Fibroblast of pulmonary artery (primary cell): ENCODE data around the gene NTRK2.

ENCODE experiments used
- DNase-seq: peaks from one replicate; pipeline ENCODE4 v3.0.0-alpha.2; 2010; ENCODE audit warnings: low read depth
- H3K4me3 ChIP-seq: replicated peaks from 2 replicates; pipeline ENCODE4 v1.5.1; 2011; ENCODE audit warnings: low read depth, mild to moderate bottlenecking, control low read depth, low read length, moderate library complexity
- TF ChIP-seq, protein P1 (sequence below): IDR thresholded peaks from 2 replicates; pipeline ENCODE4 v1.5.1; 2011; ENCODE audit warnings: mild to moderate bottlenecking, control low read depth, low read length, inconsistent platforms; ENCODE audit errors: missing control alignments

Gene NTRK2

DNA sequence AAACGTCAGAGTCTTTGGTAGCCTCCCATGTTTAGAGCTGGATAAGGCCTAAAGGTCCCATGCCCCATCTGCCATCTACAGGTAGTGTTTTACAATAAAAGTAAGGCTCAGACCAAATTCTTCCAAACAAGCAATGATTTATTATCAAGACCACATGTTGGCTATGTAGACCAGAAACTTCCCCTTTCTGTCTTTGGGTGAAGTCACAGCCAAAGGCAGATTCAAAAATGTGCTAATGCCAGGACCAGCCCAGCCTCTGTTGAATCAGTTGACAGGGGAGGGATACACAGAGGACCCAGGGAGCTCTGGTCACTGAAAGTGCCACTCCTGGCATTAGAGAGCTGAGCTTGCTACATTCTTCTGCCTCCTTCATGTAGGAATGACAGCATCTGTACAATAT lies 360.8 kb downstream of the NTRK2 start:
- H3K4me3 ChIP-seq: no peak overlapping the region
- TF ChIP-seq, protein P1, sequence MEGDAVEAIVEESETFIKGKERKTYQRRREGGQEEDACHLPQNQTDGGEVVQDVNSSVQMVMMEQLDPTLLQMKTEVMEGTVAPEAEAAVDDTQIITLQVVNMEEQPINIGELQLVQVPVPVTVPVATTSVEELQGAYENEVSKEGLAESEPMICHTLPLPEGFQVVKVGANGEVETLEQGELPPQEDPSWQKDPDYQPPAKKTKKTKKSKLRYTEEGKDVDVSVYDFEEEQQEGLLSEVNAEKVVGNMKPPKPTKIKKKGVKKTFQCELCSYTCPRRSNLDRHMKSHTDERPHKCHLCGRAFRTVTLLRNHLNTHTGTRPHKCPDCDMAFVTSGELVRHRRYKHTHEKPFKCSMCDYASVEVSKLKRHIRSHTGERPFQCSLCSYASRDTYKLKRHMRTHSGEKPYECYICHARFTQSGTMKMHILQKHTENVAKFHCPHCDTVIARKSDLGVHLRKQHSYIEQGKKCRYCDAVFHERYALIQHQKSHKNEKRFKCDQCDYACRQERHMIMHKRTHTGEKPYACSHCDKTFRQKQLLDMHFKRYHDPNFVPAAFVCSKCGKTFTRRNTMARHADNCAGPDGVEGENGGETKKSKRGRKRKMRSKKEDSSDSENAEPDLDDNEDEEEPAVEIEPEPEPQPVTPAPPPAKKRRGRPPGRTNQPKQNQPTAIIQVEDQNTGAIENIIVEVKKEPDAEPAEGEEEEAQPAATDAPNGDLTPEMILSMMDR: no peak
- DNase-seq: no peak

DNA sequence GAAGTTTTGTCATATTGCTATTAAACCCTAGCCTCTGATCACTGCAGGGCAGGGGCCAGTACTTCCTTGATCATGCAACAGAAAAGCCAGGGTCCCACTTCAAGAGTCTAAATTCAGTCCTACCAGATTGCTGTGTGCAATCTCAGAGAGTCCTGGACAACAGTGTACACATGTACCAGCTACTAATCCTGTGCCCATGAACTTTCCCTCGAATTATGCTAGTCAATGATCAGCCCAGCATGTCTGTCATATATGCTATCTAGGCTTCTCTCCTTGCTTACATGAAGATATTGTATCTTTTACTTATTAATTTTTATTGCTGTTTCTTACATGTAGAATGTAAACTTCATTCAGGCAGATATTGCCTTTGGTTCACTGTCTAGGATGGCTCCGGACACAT lies 367.0 kb downstream of the NTRK2 start:
- DNase-seq: no peak
- TF ChIP-seq, protein P1: no peak
- no peak overlapping the region for H3K4me3 ChIP-seq

DNA sequence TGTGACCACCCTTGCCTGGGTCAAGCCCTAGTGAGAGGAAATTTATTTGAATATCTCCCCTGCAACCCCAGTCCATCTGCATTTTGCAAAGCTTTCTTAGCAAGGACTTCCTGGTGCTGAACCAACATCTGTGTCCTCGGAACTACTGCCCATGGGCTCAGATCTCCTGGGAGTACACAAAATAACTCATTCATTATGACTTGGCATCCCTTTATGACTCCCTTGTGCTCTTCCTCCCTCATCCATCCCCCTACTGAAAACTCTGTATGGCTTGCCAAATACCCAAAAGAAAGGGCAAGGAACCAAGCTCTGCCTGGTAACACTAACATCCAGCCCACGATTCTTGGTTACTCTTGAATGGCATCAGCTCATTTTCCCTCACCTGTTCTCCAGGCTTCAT lies 368.5 kb downstream of the NTRK2 start:
- DNase-seq: no peak
- TF ChIP-seq, protein P1: no peak
- no peak overlapping the region for H3K4me3 ChIP-seq

DNA sequence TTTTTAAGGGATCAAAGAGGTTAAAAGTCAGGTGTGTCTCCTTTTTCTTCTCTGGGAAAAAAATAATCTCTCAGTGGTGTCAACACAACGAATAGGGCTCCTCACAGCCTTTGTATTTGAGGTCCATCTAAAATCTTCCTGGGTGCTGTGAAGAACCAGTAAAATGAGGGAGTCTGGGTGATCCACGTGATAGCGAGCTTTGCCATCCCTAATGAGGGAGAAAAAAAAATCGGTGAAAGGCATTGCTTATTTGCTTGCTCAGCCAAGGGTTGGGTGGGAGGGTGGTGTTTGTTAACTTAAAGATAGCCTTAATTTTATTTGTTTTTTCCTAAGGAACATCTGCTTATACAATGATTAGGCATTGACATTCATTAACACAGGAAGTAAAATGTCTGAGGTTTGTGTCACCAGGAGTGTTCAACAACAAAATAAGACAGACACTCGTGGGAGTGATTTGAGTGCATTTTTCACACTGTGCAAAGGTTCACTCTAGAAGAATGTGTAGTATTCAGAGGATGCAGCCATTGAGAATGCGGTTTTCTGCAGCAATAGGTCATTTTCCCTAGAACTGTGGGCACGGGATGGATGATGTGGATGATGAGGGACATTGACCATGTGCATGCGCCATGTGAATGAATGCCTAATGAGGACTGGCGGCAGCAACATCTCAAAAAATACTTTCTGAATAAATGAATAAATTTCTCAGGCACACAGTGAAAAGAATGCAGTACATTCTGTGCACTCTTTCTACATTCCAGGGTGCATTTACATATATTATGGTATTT lies 369.5 kb downstream of the NTRK2 start:
- TF ChIP-seq, protein P1: no peak
- no peak for DNase-seq
- H3K4me3 ChIP-seq: no peak overlapping the region

DNA sequence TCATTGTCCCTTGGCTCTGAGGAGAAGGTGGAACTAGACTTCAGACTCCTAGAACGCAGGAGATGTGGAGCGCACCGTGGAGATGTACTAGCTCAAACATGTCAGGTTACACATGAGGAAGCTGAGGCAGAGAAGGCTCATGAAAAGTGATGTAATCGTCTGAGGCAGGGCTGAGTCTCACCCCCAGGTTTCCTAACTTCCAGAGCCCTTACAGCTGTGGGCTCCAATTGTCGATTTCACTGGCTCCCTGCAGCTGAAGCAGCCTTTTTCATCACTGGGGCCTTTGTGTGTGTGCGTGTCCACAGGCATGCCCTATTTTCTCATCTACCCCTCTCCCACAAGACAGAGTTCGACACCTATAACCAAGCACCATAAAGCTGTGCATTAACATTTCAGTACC lies 370.6 kb downstream of the NTRK2 start:
- TF ChIP-seq, protein P1: no peak
- no peak for DNase-seq

DNA sequence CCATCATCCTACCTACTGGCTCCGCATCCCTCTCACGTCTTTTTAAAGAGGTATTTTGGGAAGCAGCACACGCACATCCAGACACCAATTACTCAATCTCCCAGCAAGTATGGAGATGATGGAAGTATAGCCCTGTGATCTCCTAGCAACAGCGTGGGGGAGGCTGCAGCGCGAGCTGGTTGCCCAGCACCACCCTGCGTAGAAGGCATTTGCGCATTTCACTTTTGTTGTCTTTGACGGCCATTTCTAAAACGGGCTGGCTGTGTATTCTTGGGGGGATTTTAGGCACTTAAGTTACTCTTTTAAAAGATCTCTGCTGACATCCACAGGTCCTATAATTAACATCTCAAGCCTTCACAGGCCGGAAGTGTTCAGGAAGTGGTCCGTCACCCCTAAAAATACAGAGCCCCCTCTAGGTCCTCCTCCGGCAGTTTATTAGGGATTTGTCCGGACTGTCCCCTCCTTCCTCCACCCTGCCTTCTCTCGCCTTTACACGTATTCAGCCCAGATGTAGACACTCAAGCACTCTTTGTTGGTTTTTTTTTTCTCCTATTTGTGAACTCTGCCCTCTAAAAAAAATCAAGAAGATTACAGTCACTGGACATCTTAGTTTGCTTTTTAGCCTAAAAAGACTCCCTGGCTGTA lies 371.4 kb downstream of the NTRK2 start:
- no peak overlapping the region for H3K4me3 ChIP-seq
- TF ChIP-seq, protein P1: no peak
- peak; percentile 9 for DNase-seq

More for the DNA sequence above, 370.6 kb downstream of the NTRK2 start:
- H3K4me3 ChIP-seq: no peak overlapping the region
